Lower leg skin (tissue), 4 donors: Measurements from ENCODE around the gene SLC29A3. TPM values are rescaled to one million over a fixed set of nuclear protein-coding genes. Genes with fewer than 3 reads are reported as not detected.

Experiments used
- DNase-seq, 2 donors: peaks; one replicate each; pipeline ENCODE4 v3.0.0-alpha.2; 2019; ENCODE audit warnings: low spot score in 2 of 2
- H3K4me3 ChIP-seq: fragments of 200-600 bp; sonication (generic); 2 replicates; pipeline ENCODE4 v1.5.1; 2017; ENCODE audit warnings: mild to moderate bottlenecking, low read depth; ENCODE audit not compliant: poor library complexity, severe bottlenecking
- POLR2A ChIP-seq, 2 donors: fragments of 450-650 bp; IDR thresholded peaks; one replicate each; pipeline ENCODE4 v1.6.1; 2016 to 2017; ENCODE audit warnings: antibody characterized with exemption in 2 of 2, mild to moderate bottlenecking in 1 of 2, moderate library complexity in 1 of 2
- WGBS, 2 donors: methylation state at CpG; one replicate each; pipeline ENCODE4 v1.1.5; 2018; 5-methylcytosine and 5-hydroxymethylcytosine counted together
- intact Hi-C: fragments of 100-400 bp; cut with DNase I; formaldehyde crosslinking; loops from one replicate; pipeline ENCODE4 v1.15.0; 2023; ENCODE audit warnings: low total_unique reads
- total RNA-seq, 4 donors: library from RNA; depleted of rRNA; stranded (reverse); fragments of >200 nt; gene quantifications; one replicate each; pipeline ENCODE4 v1.1.0, GENCODE V29; 2016
- TF ChIP-seq, protein P1 (sequence below), 3 donors: fragments of 450-650 bp; IDR thresholded peaks; one replicate each; pipeline ENCODE4 v1.5.1; 2016; ENCODE audit warnings: antibody characterized with exemption in 3 of 3, mild to moderate bottlenecking in 3 of 3, moderate library complexity in 2 of 3

The SLC29A3 gene
- total RNA-seq, 4 donors from 2014 or later, result 1.1 to 5.7 (median 2.6) TPM

DNA sequence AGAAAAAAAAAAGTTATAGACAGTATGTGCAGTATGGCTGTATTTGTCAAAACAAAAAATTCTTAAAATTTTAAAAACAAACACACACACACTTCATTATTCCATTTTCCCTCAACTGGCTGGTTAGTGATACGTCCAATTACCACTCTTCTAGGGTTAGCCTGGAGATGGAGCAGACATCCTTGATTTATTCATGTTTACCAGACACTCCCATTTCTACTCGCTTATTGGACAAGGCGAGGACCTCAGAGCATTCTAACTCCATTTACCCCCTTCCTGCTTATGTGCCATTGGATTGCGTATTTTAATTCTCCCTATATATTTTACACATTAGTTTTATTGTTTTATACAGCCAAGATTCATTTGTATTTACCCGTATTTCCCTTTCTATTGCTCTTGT, 69.1 kb downstream of the SLC29A3 start:
- H3K4me3 ChIP-seq, result no peak overlapping the region
- intact Hi-C loops, result no loop called here
- DNase-seq, result no peak
- 80 to 85% methylated on average over 5 of the region's 5 CpGs for WGBS, 2 donors
- no peak for TF ChIP-seq POLR2A (IDR thresholded peaks at IDR 0.05)
- TF ChIP-seq, protein P1, sequence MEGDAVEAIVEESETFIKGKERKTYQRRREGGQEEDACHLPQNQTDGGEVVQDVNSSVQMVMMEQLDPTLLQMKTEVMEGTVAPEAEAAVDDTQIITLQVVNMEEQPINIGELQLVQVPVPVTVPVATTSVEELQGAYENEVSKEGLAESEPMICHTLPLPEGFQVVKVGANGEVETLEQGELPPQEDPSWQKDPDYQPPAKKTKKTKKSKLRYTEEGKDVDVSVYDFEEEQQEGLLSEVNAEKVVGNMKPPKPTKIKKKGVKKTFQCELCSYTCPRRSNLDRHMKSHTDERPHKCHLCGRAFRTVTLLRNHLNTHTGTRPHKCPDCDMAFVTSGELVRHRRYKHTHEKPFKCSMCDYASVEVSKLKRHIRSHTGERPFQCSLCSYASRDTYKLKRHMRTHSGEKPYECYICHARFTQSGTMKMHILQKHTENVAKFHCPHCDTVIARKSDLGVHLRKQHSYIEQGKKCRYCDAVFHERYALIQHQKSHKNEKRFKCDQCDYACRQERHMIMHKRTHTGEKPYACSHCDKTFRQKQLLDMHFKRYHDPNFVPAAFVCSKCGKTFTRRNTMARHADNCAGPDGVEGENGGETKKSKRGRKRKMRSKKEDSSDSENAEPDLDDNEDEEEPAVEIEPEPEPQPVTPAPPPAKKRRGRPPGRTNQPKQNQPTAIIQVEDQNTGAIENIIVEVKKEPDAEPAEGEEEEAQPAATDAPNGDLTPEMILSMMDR (IDR thresholded peaks at IDR 0.05), result no peak

DNA sequence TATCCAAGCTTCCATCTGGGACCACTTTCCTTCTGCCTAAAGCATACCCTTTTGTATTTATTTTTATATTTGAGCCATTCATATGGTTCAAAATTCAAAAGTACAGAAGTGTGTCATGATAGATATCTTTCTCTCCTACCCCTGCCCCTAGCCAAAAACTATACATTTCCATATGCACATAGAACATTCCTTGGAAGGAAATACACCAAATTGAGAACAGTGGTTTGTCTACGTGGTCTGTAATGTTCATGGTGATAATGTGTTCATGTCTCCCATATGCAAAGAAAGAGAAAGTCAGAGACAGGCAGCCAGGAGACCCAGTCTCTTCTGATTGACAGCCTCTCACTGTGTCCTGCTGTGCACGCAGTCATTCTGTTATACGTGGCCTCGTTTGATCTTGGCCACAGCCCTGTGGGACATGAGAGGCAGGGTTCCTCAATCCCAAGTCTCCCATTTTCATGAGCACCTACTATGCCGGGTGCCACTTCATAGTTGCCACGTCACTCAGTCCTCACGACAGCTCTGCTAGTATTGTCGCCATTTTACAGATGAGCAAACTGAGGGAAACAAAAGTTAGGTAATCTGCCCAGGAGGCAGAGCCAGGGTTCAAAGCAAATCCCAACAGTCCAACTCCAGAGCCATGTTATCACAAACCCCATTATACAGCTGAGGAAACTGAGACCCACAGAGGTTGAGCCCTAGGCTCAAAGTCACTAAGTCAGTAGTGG, 69.7 kb downstream of the SLC29A3 start:
- intact Hi-C loops, result no loop called here
- H3K4me3 ChIP-seq, result no peak overlapping the region
- no peak for TF ChIP-seq POLR2A (IDR thresholded peaks at IDR 0.05)
- TF ChIP-seq, protein P1 (IDR thresholded peaks at IDR 0.05), result no peak
- WGBS, 2 donors, result 73 to 85% methylated on average over 8 of the region's 8 CpGs
- no peak for DNase-seq

DNA sequence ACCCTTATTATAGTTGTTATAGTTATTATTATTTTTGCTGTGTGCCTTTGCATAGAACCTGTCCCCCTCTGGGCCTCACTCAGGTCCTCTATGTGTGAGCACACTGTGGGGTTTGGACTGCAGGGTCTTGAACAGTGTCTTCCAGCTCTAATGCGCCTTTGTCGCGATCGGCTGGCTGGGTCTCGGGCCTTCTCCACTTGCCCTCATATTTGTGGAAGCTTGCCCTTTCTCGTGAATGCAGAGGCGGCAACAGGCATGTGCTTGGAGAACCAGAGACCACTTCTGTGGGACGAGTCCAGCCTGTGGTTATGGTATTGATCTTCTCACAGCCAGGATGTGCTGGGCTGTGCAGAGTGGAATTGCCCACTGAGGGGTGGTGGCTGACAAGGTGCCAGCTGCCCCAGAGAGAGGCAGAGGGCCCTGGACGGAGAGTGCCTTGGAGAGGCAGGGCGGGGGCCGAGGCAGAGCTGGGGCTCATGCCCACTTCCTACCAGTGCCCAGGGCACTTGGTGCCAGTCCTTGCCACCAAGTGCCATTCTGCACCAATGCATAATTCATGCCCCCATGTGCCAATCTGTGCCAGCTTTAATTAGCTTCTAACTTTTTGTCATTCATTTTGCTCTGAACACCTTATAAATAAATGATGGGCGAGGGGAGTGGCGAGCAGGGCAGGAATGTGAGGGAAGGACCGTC, 70.9 kb downstream of the SLC29A3 start:
- TF ChIP-seq, protein P1 (IDR thresholded peaks at IDR 0.05), result no peak
- TF ChIP-seq POLR2A (IDR thresholded peaks at IDR 0.05), result no peak
- intact Hi-C loops, result no loop called here
- 81 to 83% methylated on average over 14 of the region's 14 CpGs for WGBS, 2 donors
- H3K4me3 ChIP-seq, result no peak overlapping the region
- DNase-seq, result peak in 1 of 2 donors; percentile 77

DNA sequence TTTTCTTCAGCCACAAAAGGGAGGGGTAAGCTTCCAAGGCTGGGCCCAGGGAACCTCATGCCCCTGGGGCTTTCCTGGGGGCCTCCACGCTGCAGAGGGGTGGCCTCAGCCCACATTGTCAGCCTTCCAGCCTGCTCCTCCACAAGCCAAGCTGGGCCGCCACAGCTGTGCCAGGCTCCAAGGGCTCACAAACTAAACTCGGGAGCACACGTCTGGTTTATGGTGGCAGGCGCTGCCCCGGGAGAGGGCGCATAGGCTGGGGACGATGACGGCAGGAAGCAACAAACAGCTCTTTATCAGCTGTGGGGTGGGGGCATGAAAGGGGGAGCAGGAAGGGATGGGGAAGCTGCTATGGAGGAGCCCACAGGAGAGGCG, 71.4 kb downstream of the SLC29A3 start:
- TF ChIP-seq POLR2A (IDR thresholded peaks at IDR 0.05), result no peak
- TF ChIP-seq, protein P1 (IDR thresholded peaks at IDR 0.05), result no peak
- DNase-seq, result peak in 1 of 2 donors; percentile 82
- intact Hi-C loops, result no loop called here
- H3K4me3 ChIP-seq, result no peak overlapping the region
- WGBS, 2 donors, result 30 to 33% methylated on average over 9 to 10 of the region's 10 CpGs

DNA sequence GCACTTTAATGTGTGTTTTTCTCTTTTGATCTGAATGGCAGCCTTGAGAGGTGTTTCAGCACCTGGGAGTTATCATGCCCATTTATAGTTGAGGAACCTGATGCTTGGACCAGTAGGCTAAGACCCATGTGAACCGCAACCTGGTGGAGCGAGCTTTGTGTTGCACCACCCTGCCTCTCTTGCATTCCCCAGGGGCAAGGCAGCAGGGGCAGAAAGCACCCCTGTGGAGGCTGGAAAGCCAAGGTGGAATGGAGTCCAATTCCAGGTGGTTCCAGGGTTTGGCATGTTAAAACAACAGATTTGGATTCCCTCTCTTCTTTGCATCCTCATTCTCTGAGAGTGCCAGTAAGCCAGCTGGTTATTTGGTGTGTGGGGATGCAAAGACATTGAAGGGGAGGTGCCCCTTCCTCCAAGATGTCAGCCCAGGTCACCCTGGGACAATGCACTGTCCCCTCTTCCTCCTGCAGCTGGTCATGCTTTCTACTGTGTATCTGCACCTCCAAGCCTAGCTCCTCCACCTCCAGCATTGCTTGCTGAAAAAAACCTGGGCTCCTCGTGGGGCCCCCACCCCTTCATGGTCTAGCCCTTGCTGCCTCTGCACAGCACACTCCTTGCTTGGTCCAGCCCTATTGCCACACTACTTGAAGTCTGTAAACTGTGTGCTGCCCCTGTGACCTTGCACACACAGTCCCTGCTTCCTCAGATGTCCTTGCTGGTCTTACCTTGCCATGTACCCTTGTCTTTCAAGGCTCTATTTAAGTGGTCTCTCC, 72.0 kb downstream of the SLC29A3 start:
- 51 to 58% methylated on average over 3 of the region's 3 CpGs for WGBS, 2 donors
- intact Hi-C loops, result no loop called here
- peak in 1 of 2 donors; percentile 70 for DNase-seq
- no peak for TF ChIP-seq POLR2A (IDR thresholded peaks at IDR 0.05)
- TF ChIP-seq, protein P1 (IDR thresholded peaks at IDR 0.05), result no peak
- no peak overlapping the region for H3K4me3 ChIP-seq
